Natural killer cell (primary cell): ENCODE results near the gene SH3GL3. TPM values are rescaled to one million over a fixed set of nuclear protein-coding genes. Genes with fewer than 3 reads are reported as not detected.

Experiments used
- ATAC-seq, 3 donors: fragments of 150-1000 bp in 2 of 3; fragments of 200-7000 bp in 1 of 3; cut with Tn5 transposase; 1 replicate in 1 of 3; 2 replicates in 2 of 3; pipeline ENCODE4 v1.10.0; 2021; ENCODE audit warnings: mild to moderate bottlenecking in 2 of 3, moderate library complexity in 2 of 3
- DNase-seq, 2 donors: peaks; one replicate each; pipeline versions ENCODE4 v3.0.0 to v3.0.0-alpha.2; 2013 to 2021; ENCODE audit warnings: mixed read lengths in 1 of 2
- H3K27ac ChIP-seq: one replicate; pipeline ENCODE4 v1.5.1; 2013; ENCODE audit warnings: mild to moderate bottlenecking, low read length
- H3K27me3 ChIP-seq: one replicate; pipeline ENCODE4 v1.6.1; 2013; ENCODE audit warnings: low read length; ENCODE audit not compliant: control insufficient read depth, insufficient read depth
- H3K36me3 ChIP-seq: one replicate; pipeline ENCODE4 v1.6.1; 2013; ENCODE audit warnings: low read length; ENCODE audit not compliant: control insufficient read depth, insufficient read depth
- H3K4me1 ChIP-seq: one replicate; pipeline ENCODE4 v1.6.1; 2013; ENCODE audit warnings: low read length; ENCODE audit not compliant: control insufficient read depth, insufficient read depth
- H3K4me3 ChIP-seq: one replicate; pipeline ENCODE4 v1.5.1; 2013; ENCODE audit warnings: low read length
- H3K9me3 ChIP-seq: one replicate; pipeline ENCODE4 v1.6.1; 2013; ENCODE audit warnings: low read length; ENCODE audit not compliant: control insufficient read depth, insufficient read depth
- H3K27ac Mint-ChIP-seq, 2 donors: one replicate each; pipeline ENCODE4 v1.8.0; 2022; ENCODE audit warnings: mild to moderate bottlenecking in 2 of 2, mixed read lengths in 2 of 2, moderate library complexity in 1 of 2
- H3K27me3 Mint-ChIP-seq, 2 donors: one replicate each; pipeline ENCODE4 v1.8.0; 2022; ENCODE audit warnings: low read depth in 2 of 2, mixed read lengths in 2 of 2
- H3K36me3 Mint-ChIP-seq: one replicate; pipeline ENCODE4 v1.8.0; 2022; ENCODE audit warnings: mixed read lengths
- H3K4me1 Mint-ChIP-seq, 2 donors: one replicate each; pipeline ENCODE4 v1.8.0; 2022; ENCODE audit warnings: mixed read lengths in 2 of 2
- H3K4me3 Mint-ChIP-seq: one replicate; pipeline ENCODE4 v1.8.0; 2022; ENCODE audit warnings: mild to moderate bottlenecking, moderate library complexity, mixed read lengths
- H3K9me3 Mint-ChIP-seq, 2 donors: one replicate each; pipeline ENCODE4 v1.8.0; 2022; ENCODE audit warnings: mixed read lengths in 2 of 2
- CTCF ChIP-seq: fragments of 200-600 bp; IDR thresholded peaks from one replicate; pipeline ENCODE4 v1.8.0; 2022; ENCODE audit warnings: antibody characterized with exemption
- WGBS: methylation state at CpG from one replicate; pipeline ENCODE4 v1.1.7; 2013; ENCODE audit warnings: missing lambda C conversion rate; ENCODE audit not compliant: insufficient coverage; 5-methylcytosine and 5-hydroxymethylcytosine counted together
- intact Hi-C: fragments of 100-400 bp; cut with micrococcal nuclease; formaldehyde crosslinking; loops from one replicate; pipeline ENCODE4 v1.14.2; 2022
- total RNA-seq, 4 donors: library from RNA; stranded (reverse); fragments of 120-200 nt in 1 of 4; gene quantifications; one replicate each; pipeline versions ENCODE4 v1.2.3 to v1.2.4, GENCODE V29; 2013 to 2022

The SH3GL3 gene
- total RNA-seq, 3 donors from 2014 or later (not counting 1 experiment from before 2014, with no cell fraction given): not detected

GRCh38 chr15:83598031-83598430, 150.9 kb downstream of the SH3GL3 start:
- 66% methylated on average over 2 of the region's 2 CpGs for WGBS
- Histone ChIP-seq H3K27ac (no peak overlapping the region), H3K4me1 (no peaks in the 10 kb centered on the region), H3K9me3 (no peaks in the 10 kb centered on the region), H3K4me3 (no peak overlapping the region), H3K27me3 (no peaks in the 10 kb centered on the region), H3K36me3 (no peaks in the 10 kb centered on the region)
- H3K4me3 Mint-ChIP-seq: no peak overlapping the region
- peaks cover 2 to 5% of the 10 kb centered on the region in 2 donors for H3K9me3 Mint-ChIP-seq
- TF ChIP-seq CTCF: no peak
- DNase-seq: no peak
- peaks cover 21% of the 10 kb centered on the region for H3K36me3 Mint-ChIP-seq
- no peaks in the 10 kb centered on the region for H3K4me1 Mint-ChIP-seq
- peaks cover 0 to 16% of the 10 kb centered on the region in 2 donors for H3K27me3 Mint-ChIP-seq
- no peak for ATAC-seq
- no peak overlapping the region for H3K27ac Mint-ChIP-seq
- intact Hi-C loops: no loop called here

- H3K9me3 Mint-ChIP-seq: peaks cover 2 to 5% of the 10 kb centered on the region in 2 donors
- peaks cover 21% of the 10 kb centered on the region for H3K36me3 Mint-ChIP-seq
- H3K27me3 Mint-ChIP-seq: peaks cover 0 to 8% of the 10 kb centered on the region in 2 donors
- Histone ChIP-seq H3K4me3 (no peak overlapping the region), H3K27me3 (no peaks in the 10 kb centered on the region), H3K9me3 (no peaks in the 10 kb centered on the region), H3K27ac (no peak overlapping the region), H3K4me1 (no peaks in the 10 kb centered on the region), H3K36me3 (no peaks in the 10 kb centered on the region)
- H3K4me1 Mint-ChIP-seq: no peaks in the 10 kb centered on the region
- intact Hi-C loops: no loop called here
- ATAC-seq (no peak), DNase-seq (no peak)
- no peak for TF ChIP-seq CTCF
- 92% methylated on average over 2 of the region's 2 CpGs for WGBS
- H3K27ac Mint-ChIP-seq: no peak overlapping the region
- H3K4me3 Mint-ChIP-seq: no peak overlapping the region
Observed at GRCh38 chr15:83602021-83602420, 154.9 kb downstream of the SH3GL3 start.

GRCh38 chr15:83604549-83604948, 157.4 kb downstream of the SH3GL3 start:
- Mint-ChIP-seq H3K27me3 (peaks cover 3 to 6% of the 10 kb centered on the region in 2 donors), H3K4me1 (no peaks in the 10 kb centered on the region), H3K36me3 (peaks cover 19% of the 10 kb centered on the region), H3K9me3 (peaks cover 2 to 5% of the 10 kb centered on the region in 2 donors), H3K27ac (no peak overlapping the region), H3K4me3 (no peak overlapping the region)
- WGBS: no CpG with 5 or more reads among the region's 1 CpG
- intact Hi-C loops: no loop called here
- H3K4me3 ChIP-seq: no peak overlapping the region
- no peak for ATAC-seq
- H3K27ac ChIP-seq: no peak overlapping the region
- H3K9me3 ChIP-seq: no peaks in the 10 kb centered on the region
- DNase-seq: no peak
- H3K27me3 ChIP-seq: no peaks in the 10 kb centered on the region
- H3K36me3 ChIP-seq: no peaks in the 10 kb centered on the region
- no peak for TF ChIP-seq CTCF
- no peaks in the 10 kb centered on the region for H3K4me1 ChIP-seq
